Neural cell (in vitro differentiated cells): ENCODE results near the gene POLR1A. TPM values are rescaled to one million over a fixed set of nuclear protein-coding genes. Genes with fewer than 3 reads are reported as not detected.

Experiments used
- H2AFZ ChIP-seq: fragments of 200-600, 300-800 bp; sonication (generic), shearing (Covaris generic); 2 replicates; pipeline ENCODE4 v1.6.0; 2014; ENCODE audit warnings: low read depth, mild to moderate bottlenecking, antibody characterized with exemption, low read length, moderate library complexity
- H3F3A ChIP-seq: fragments of 200-600 bp; shearing (Covaris generic); 2 replicates; pipeline ENCODE4 v1.6.1; 2016; ENCODE audit warnings: mild to moderate bottlenecking, moderate library complexity, mixed read lengths, antibody characterized with exemption, low read length; ENCODE audit not compliant: insufficient read depth, poor library complexity, severe bottlenecking
- H3K27ac ChIP-seq: fragments of 200-600, 300-800 bp; sonication (generic), shearing (Covaris generic); 2 replicates; pipeline ENCODE4 v1.5.1; 2014; ENCODE audit warnings: mild to moderate bottlenecking, low read length, moderate library complexity
- H3K27me3 ChIP-seq: fragments of 300-800, 200-600 bp; sonication (generic), shearing (Covaris generic); 2 replicates; pipeline ENCODE4 v1.6.0; 2014; ENCODE audit warnings: mild to moderate bottlenecking, low read depth, low read length, moderate library complexity; ENCODE audit not compliant: insufficient read depth
- H3K36me3 ChIP-seq: fragments of 300-800, 200-600 bp; sonication (generic), shearing (Covaris generic); 2 replicates; pipeline ENCODE4 v1.5.1; 2014; ENCODE audit warnings: mild to moderate bottlenecking, antibody characterized with exemption, low read length, moderate library complexity; ENCODE audit not compliant: insufficient read depth
- H3K4me2 ChIP-seq: fragments of 300-800, 200-600 bp; sonication (generic), shearing (Covaris generic); 2 replicates; pipeline ENCODE4 v1.6.0; 2014; ENCODE audit warnings: mild to moderate bottlenecking, low read length
- H3K4me3 ChIP-seq: fragments of 300-800, 200-600 bp; sonication (generic), shearing (Covaris generic); 2 replicates; pipeline ENCODE4 v1.5.1; 2014; ENCODE audit warnings: mild to moderate bottlenecking, low read length, moderate library complexity
- H3K79me2 ChIP-seq: fragments of 200-600 bp; shearing (Covaris generic); replicated peaks from 2 replicates; pipeline ENCODE4 v1.6.0; 2014; ENCODE audit warnings: mild to moderate bottlenecking, low read length, moderate library complexity; ENCODE audit not compliant: insufficient read depth
- H3K9ac ChIP-seq: fragments of 300-800, 200-600 bp; sonication (generic), shearing (Covaris generic); 2 replicates; pipeline ENCODE4 v1.6.1; 2016; ENCODE audit warnings: mild to moderate bottlenecking, low read length, mixed read lengths
- H3K9me2 ChIP-seq: fragments of 200-600 bp; shearing (Covaris generic); 2 replicates; pipeline ENCODE4 v1.6.1; 2016; ENCODE audit warnings: mild to moderate bottlenecking, low read length, mixed read lengths; ENCODE audit not compliant: insufficient read depth
- H3K9me3 ChIP-seq: fragments of 200-600, 300-800 bp; sonication (generic), shearing (Covaris generic); 2 replicates; pipeline ENCODE4 v1.6.1; 2016; ENCODE audit warnings: mild to moderate bottlenecking, mixed run types, low read length, moderate library complexity, mixed read lengths
- H4K20me1 ChIP-seq: fragments of 200-600 bp; shearing (Covaris generic); 2 replicates; pipeline ENCODE4 v1.6.1; 2016; ENCODE audit warnings: mild to moderate bottlenecking, mixed run types; ENCODE audit not compliant: insufficient read depth
- CTCF ChIP-seq: fragments of 450-650 bp; IDR thresholded peaks from 2 replicates; pipeline ENCODE4 v1.5.1; 2014; ENCODE audit warnings: antibody characterized with exemption, mild to moderate bottlenecking, moderate library complexity; ENCODE audit not compliant: poor library complexity, severe bottlenecking
- EP300 ChIP-seq: fragments of 450-650 bp; conservative IDR thresholded peaks from 2 replicates; pipeline ENCODE4 v1.6.1; 2014; ENCODE audit warnings: antibody characterized with exemption, mild to moderate bottlenecking, moderate library complexity; ENCODE audit not compliant: poor library complexity, severe bottlenecking
- EZH2 ChIP-seq: fragments of 200-600, 300-800 bp; shearing (Covaris generic), sonication (generic); IDR thresholded peaks from 2 replicates; pipeline ENCODE4 v1.6.1; 2014; ENCODE audit warnings: antibody characterized with exemption, low read length, borderline replicate concordance, mild to moderate bottlenecking; ENCODE audit not compliant: insufficient read depth, poor library complexity, severe bottlenecking
- MXI1 ChIP-seq: fragments of 450-650 bp; conservative IDR thresholded peaks from 2 replicates; pipeline ENCODE4 v1.6.1; 2014; ENCODE audit warnings: antibody characterized with exemption, mild to moderate bottlenecking; ENCODE audit not compliant: poor library complexity, severe bottlenecking
- POLR2AphosphoS5 ChIP-seq: IDR thresholded peaks from 2 replicates; pipeline ENCODE4 v1.6.1; 2012
- RAD21 ChIP-seq: fragments of 450-650 bp; conservative IDR thresholded peaks from 2 replicates; pipeline ENCODE4 v1.6.1; 2014; ENCODE audit warnings: antibody characterized with exemption, mild to moderate bottlenecking, moderate library complexity
- REST ChIP-seq: IDR thresholded peaks from 2 replicates; pipeline ENCODE4 v1.6.1; 2012; ENCODE audit warnings: borderline replicate concordance
- SMC3 ChIP-seq: fragments of 450-650 bp; conservative IDR thresholded peaks from 2 replicates; pipeline ENCODE4 v1.6.1; 2014; ENCODE audit warnings: antibody characterized with exemption, mild to moderate bottlenecking, moderate library complexity; ENCODE audit not compliant: poor library complexity
- TAF1 ChIP-seq: IDR thresholded peaks from 2 replicates; pipeline ENCODE4 v1.6.1; 2012; ENCODE audit warnings: low read depth
- polyA plus RNA-seq: library from polyadenylated mRNA; depleted of rRNA; stranded (reverse); fragments of >200 nt; gene quantifications from 2 replicates; pipeline ENCODE4 v1.2.3, GENCODE V29; 2014

POLR1A gene
- polyA plus RNA-seq, 1 donor from 2014 or later = 5.4 TPM

- Histone ChIP-seq H3K4me3 (no peak overlapping the region), H3K79me2 (no peaks in the 10 kb centered on the region), H3K36me3 (no peaks in the 10 kb centered on the region), H2AFZ (no peak overlapping the region), H3K9me3 (no peaks in the 10 kb centered on the region), H3K27me3 (no peaks in the 10 kb centered on the region), H3K9me2 (no peaks in the 10 kb centered on the region), H3K9ac (no peak overlapping the region), H3K4me2 (no peak overlapping the region), H3F3A (no peaks in the 10 kb centered on the region), H3K27ac (no peak overlapping the region), H4K20me1 (no peaks in the 10 kb centered on the region)
- TF ChIP-seq POLR2AphosphoS5 = no peak
These were observed 116.3 kb downstream of the POLR1A start for GRCh38 chr2:85989288-85989865.

GRCh38 chr2:85988914-85989270 lies 116.8 kb downstream of the POLR1A start:
- H3K4me3 ChIP-seq = no peak overlapping the region
- no peaks in the 10 kb centered on the region for H3K9me2 ChIP-seq
- H3K27ac ChIP-seq = no peak overlapping the region
- no peaks in the 10 kb centered on the region for H3K9me3 ChIP-seq
- H2AFZ ChIP-seq = no peak overlapping the region
- H4K20me1 ChIP-seq = no peaks in the 10 kb centered on the region
- H3K4me2 ChIP-seq = no peak overlapping the region
- no peak overlapping the region for H3K9ac ChIP-seq
- no peaks in the 10 kb centered on the region for H3K27me3 ChIP-seq
- TF ChIP-seq REST (no peak), EP300 (no peak), CTCF (no peak), TAF1 (no peak), RAD21 (no peak), EZH2 (no peak), SMC3 (no peak), MXI1 (no peak), POLR2AphosphoS5 (no peak)
- no peaks in the 10 kb centered on the region for H3K36me3 ChIP-seq
- H3K79me2 ChIP-seq = no peaks in the 10 kb centered on the region
- H3F3A ChIP-seq = no peaks in the 10 kb centered on the region
